K562 (cell line): ENCODE data around the gene UBE2O. TPM values are rescaled to one million over a fixed set of nuclear protein-coding genes. Genes with fewer than 3 reads are reported as not detected.
A peak's percentile ranks its signal among the peaks of the same experiment; 100 is the strongest.

Experiments used
- ATAC-seq: fragments of 200-7000 bp; cut with Tn5 transposase; 3 replicates; pipeline ENCODE4 v1.9.1; 2020; ENCODE audit warnings: moderate library complexity
- BruUV-seq: library from RNA; stranded (reverse); fragments of 400-500 nt; replicated peaks from 2 replicates; lab custom pipeline; 2021; lab: Mats Ljungman, UMichigan
- CTCF ChIA-PET: fragments of 300-600 bp; formaldehyde crosslinking; extraction: SDS; loops from one replicate; lab custom pipeline; 2021; ENCODE audit warnings: low intra/inter-chr PET ratio; lab: Yijun Ruan, JAX
- POLR2A ChIA-PET: fragments of 300-600, 350-650 bp; sonication (Branson Sonifier 250); formaldehyde crosslinking; extraction: SDS; loops from one replicate; lab custom pipeline; 2021; ENCODE audit warnings: antibody characterized with exemption, inconsistent platforms; lab: Yijun Ruan, JAX
- DNase-seq, 4 experiments: peaks; one replicate each; pipeline versions ENCODE4 v3.0.0 to v3.0.0-alpha.2; 2011 to 2018; ENCODE audit warnings: low spot score in 3 of 4, mixed read lengths in 3 of 4; ENCODE audit errors: extremely low read depth in 1 of 4
- FAIRE-seq: peaks from 2 replicates; lab custom pipeline; 2011; peaks lifted over from hg19 to GRCh38; lab: Jason Lieb, UNC
- H2AFZ ChIP-seq: 2 replicates; pipeline ENCODE4 v1.6.0; 2011; ENCODE audit warnings: low read depth, low read length, control low read depth, inconsistent platforms
- H3K27ac ChIP-seq: fragments of 200-600 bp; 3 replicates; pipeline ENCODE4 v1.8.0; 2011; ENCODE audit warnings: low read depth, mild to moderate bottlenecking, control low read depth, inconsistent platforms, low read length, moderate library complexity, mixed read lengths; ENCODE audit errors: extremely low read depth
- H3K27me3 ChIP-seq, 2 experiments: fragments of 300-600 bp in 1 of 2; 2 replicates in 1 of 2; 3 replicates in 1 of 2; pipeline versions ENCODE4 v1.6.0 to v1.8.0; 2011; ENCODE audit warnings: inconsistent platforms in 2 of 2, low read length in 2 of 2, mild to moderate bottlenecking in 1 of 2, mixed read lengths in 1 of 2, moderate library complexity in 1 of 2; ENCODE audit not compliant: control insufficient read depth in 2 of 2, insufficient read depth in 2 of 2
- H3K36me3 ChIP-seq: fragments of 300-600 bp; 3 replicates; pipeline ENCODE4 v1.8.0; 2011; ENCODE audit warnings: mild to moderate bottlenecking, low read length, inconsistent platforms; ENCODE audit not compliant: control insufficient read depth, insufficient read depth
- H3K4me1 ChIP-seq, 2 experiments: fragments of 200-600 bp in 1 of 2; replicated peaks in 1 of 2; 2 replicates in 1 of 2; 3 replicates in 1 of 2; pipeline versions ENCODE4 v1.5.1 to v1.8.0; 2011; ENCODE audit warnings: inconsistent platforms in 2 of 2, low read length in 2 of 2, mild to moderate bottlenecking in 1 of 2, mixed read lengths in 1 of 2, moderate library complexity in 1 of 2; ENCODE audit not compliant: control insufficient read depth in 2 of 2, insufficient read depth in 2 of 2
- H3K4me2 ChIP-seq: 2 replicates; pipeline ENCODE4 v1.6.1; 2011; ENCODE audit warnings: low read length, control low read depth, inconsistent platforms, mixed read lengths; ENCODE audit not compliant: insufficient read depth
- H3K4me3 ChIP-seq: fragments of 200-600 bp; sonication (generic), shearing (Covaris generic); 2 replicates; pipeline ENCODE4 v1.5.1; 2016; ENCODE audit warnings: control low read depth, inconsistent platforms
- H3K79me2 ChIP-seq: fragments of 200-600 bp; 3 replicates; pipeline ENCODE4 v1.8.0; 2011; ENCODE audit warnings: low read length, inconsistent platforms; ENCODE audit not compliant: control insufficient read depth, insufficient read depth
- H3K9ac ChIP-seq, 2 experiments: 2 replicates each; pipeline versions ENCODE4 v1.6.0 to v1.6.1; 2011; ENCODE audit warnings: low read depth in 2 of 2, low read length in 2 of 2, control low read depth in 1 of 2, inconsistent platforms in 1 of 2, mild to moderate bottlenecking in 1 of 2, mixed read lengths in 1 of 2; ENCODE audit not compliant: insufficient read depth in 1 of 2
- H3K9me1 ChIP-seq: one replicate; pipeline ENCODE4 v1.6.0; 2011; ENCODE audit warnings: inconsistent platforms, mild to moderate bottlenecking, low read length, moderate library complexity; ENCODE audit not compliant: control insufficient read depth, insufficient read depth
- H3K9me3 ChIP-seq: replicated peaks from 2 replicates; pipeline ENCODE4 v1.5.1; 2011; ENCODE audit warnings: low read depth, low read length, inconsistent platforms; ENCODE audit not compliant: control insufficient read depth, insufficient read depth
- H4K20me1 ChIP-seq: replicated peaks from 2 replicates; pipeline ENCODE4 v1.6.1; 2011; ENCODE audit warnings: low read length, inconsistent platforms, mixed read lengths; ENCODE audit not compliant: control insufficient read depth, insufficient read depth
- C11orf30 ChIP-seq: fragments of 450-650 bp; IDR thresholded peaks from 2 replicates; pipeline ENCODE4 v1.6.1; 2016; ENCODE audit warnings: low read depth, mild to moderate bottlenecking
- CEBPZ ChIP-seq: fragments of 150-350 bp; IDR thresholded peaks from 2 replicates; pipeline ENCODE4 v1.6.1; 2014; ENCODE audit warnings: low read depth, mild to moderate bottlenecking, low read length, borderline replicate concordance
- KDM1A ChIP-seq, 2 experiments: fragments of 450-650 bp; IDR thresholded peaks; 2 replicates each; pipeline ENCODE4 v1.6.1; 2016; ENCODE audit warnings: mild to moderate bottlenecking in 2 of 2
- MAFK ChIP-seq: IDR thresholded peaks from 2 replicates; pipeline ENCODE4 v1.6.1; 2011; ENCODE audit warnings: low read length, improper control_type of control experiment
- MEIS2 ChIP-seq: fragments of 450-650 bp; IDR thresholded peaks from 2 replicates; pipeline ENCODE4 v1.6.1; 2014; ENCODE audit warnings: mild to moderate bottlenecking; ENCODE audit not compliant: partially characterized antibody
- RFX5 ChIP-seq: IDR thresholded peaks from 2 replicates; pipeline ENCODE4 v1.6.1; 2011; ENCODE audit warnings: low read depth, mild to moderate bottlenecking, improper control_type of control experiment, low read length
- SIN3A ChIP-seq, 2 experiments: fragments of 150-350 bp in 1 of 2; IDR thresholded peaks; 2 replicates each; pipeline ENCODE4 v1.6.1; 2011 to 2016; ENCODE audit warnings: borderline replicate concordance in 2 of 2, low read depth in 2 of 2, low read length in 2 of 2, mild to moderate bottlenecking in 2 of 2, moderate library complexity in 2 of 2; ENCODE audit not compliant: control insufficient read depth in 1 of 2
- ZNF212 ChIP-seq: fragments of 450-650 bp; formaldehyde crosslinking; IDR thresholded peaks from 2 replicates; pipeline ENCODE4 v1.4.0; 2020; ENCODE audit warnings: mild to moderate bottlenecking
- ZNF512 ChIP-seq: IDR thresholded peaks from 2 replicates; pipeline ENCODE4 v1.6.1; 2016; ENCODE audit warnings: missing genetic modification characterization, missing compliant biosample characterization
- ZNF551 ChIP-seq: fragments of 250-450 bp; sonication (Bioruptor Pico); IDR thresholded peaks from 2 replicates; pipeline ENCODE4 v1.5.0; 2021; ENCODE audit warnings: mild to moderate bottlenecking, moderate library complexity
- WGBS: fragments of 100-300 bp; shearing (Covaris generic); methylation state at CpG from one replicate; pipeline ENCODE4 v1.1.6; 2016; ENCODE audit warnings: low coverage, mixed read lengths; ENCODE audit not compliant: insufficient coverage; ENCODE audit errors: missing lambda C conversion rate; 5-methylcytosine and 5-hydroxymethylcytosine counted together
- in situ Hi-C: fragments of 300-500 bp; cut with MboI; formaldehyde crosslinking; loops from 4 replicates; pipeline ENCODE4 v1.15.0; 2018; ENCODE audit warnings: inconsistent platforms, mixed read lengths
- intact Hi-C: fragments of 100-400 bp; cut with micrococcal nuclease; formaldehyde crosslinking; loops from 2 replicates; pipeline ENCODE4 v1.14.2; 2022
- polyA plus RNA-seq, 8 experiments: library from polyadenylated mRNA; depleted of rRNA in 4 of 8; stranded (reverse) in 5 of 8; unstranded in 3 of 8; fragments of >200 nt; fragmentation: Nextera tagmentation in 2 of 8; fragmentation: Illumina TruSeq in 1 of 8; extraction: Ambion mirVana in 2 of 8; extraction: Trizol in 1 of 8; gene quantifications; 2 replicates each; pipeline versions ENCODE4 v1.2.1 to v1.2.3, GENCODE V29; 2011 to 2014; ENCODE audit warnings: inconsistent platforms in 1 of 8, missing spikeins in 1 of 8
- total RNA-seq, 7 experiments: library from RNA; depleted of rRNA in 6 of 7; stranded (reverse); fragments of >200 nt in 6 of 7; fragmentation: Illumina TruSeq in 2 of 7; extraction: Trizol in 2 of 7; gene quantifications; 2 replicates each; pipeline versions ENCODE4 v1.2.1 to v1.2.3, GENCODE V29; 2011 to 2021; ENCODE audit warnings: low replicate concordance in 1 of 7

Gene UBE2O
- total and polyA plus RNA-seq, 9 of the 15 experiments (the other 6 are each of a cell fraction or from before 2014, with no cell fraction given) = 1.6 to 39.7 (median 13.3) TPM

- FAIRE-seq = no peak
- no peak overlapping the region for H3K27ac ChIP-seq
- peaks cover 64% of the 10 kb centered on the region for H3K79me2 ChIP-seq
- no peak for DNase-seq
- H3K9ac ChIP-seq = no peak overlapping the region
- in situ Hi-C loops = no loop called here
- ATAC-seq = no peak
- H3K4me1 ChIP-seq = peaks cover 0 to under 1% of the 10 kb centered on the region in 2 experiments; a peak in 2 of 5 replicates
- no peaks in the 10 kb centered on the region for H3K9me3 ChIP-seq
- no peak overlapping the region for H2AFZ ChIP-seq
- WGBS = 85% methylated on average over 9 of the region's 9 CpGs
- H3K36me3 ChIP-seq = peaks cover 5% of the 10 kb centered on the region; the same call in 2 of the 3 replicates
- TF ChIP-seq MAFK (no peak), C11orf30 (no peak), ZNF551 (CRISPR knock-in tag) (no peak), SIN3A (IDR thresholded peaks at IDR 0.05; ENCODE audit: borderline replicate concordance in 2 of 2, control insufficient read depth in 1 of 2, low read depth in 2 of 2, low read length in 2 of 2) (no peak)
- peaks cover 16% of the 10 kb centered on the region; the same call in 1 of the 2 replicates for H4K20me1 ChIP-seq
- no TSS peak for BruUV-seq
- H3K4me2 ChIP-seq = no peak overlapping the region
- no peaks in the 10 kb centered on the region for H3K9me1 ChIP-seq
- no peaks in the 10 kb centered on the region for H3K27me3 ChIP-seq
- H3K4me3 ChIP-seq = no peak overlapping the region
- intact Hi-C loops = no loop called here
- ChIA-PET POLR2A (no interaction called here), CTCF (no interaction called here)
Measured at GRCh38 chr17:76433693-76434092, 19.3 kb downstream of the UBE2O start.

GRCh38 chr17:76432712-76433336, 20.1 kb downstream of the UBE2O start:
- 0 out of 3 replicates have a peak, but pooled peaks have one; percentile 59 for ATAC-seq
- no peak overlapping the region for H3K9ac ChIP-seq
- no peak overlapping the region for H3K4me2 ChIP-seq
- peak; percentile 74 for FAIRE-seq
- no peaks in the 10 kb centered on the region for H3K9me1 ChIP-seq
- H2AFZ ChIP-seq = no peak overlapping the region
- CTCF ChIA-PET = no interaction called here
- no TSS peak for BruUV-seq
- intact Hi-C loops = no loop called here
- POLR2A ChIA-PET = no interaction called here
- no peaks in the 10 kb centered on the region for H3K27me3 ChIP-seq
- in situ Hi-C loops = no loop called here
- peaks cover 4% of the 10 kb centered on the region; the same call in 2 of the 3 replicates for H3K36me3 ChIP-seq
- no peak overlapping the region for H3K4me3 ChIP-seq
- WGBS = 65% methylated on average over 3 of the region's 3 CpGs
- no peaks in the 10 kb centered on the region for H3K9me3 ChIP-seq
- H3K79me2 ChIP-seq = peaks cover 59% of the 10 kb centered on the region
- no peaks in the 10 kb centered on the region; a peak in 2 of 5 replicates for H3K4me1 ChIP-seq
- no peak overlapping the region for H3K27ac ChIP-seq
- H4K20me1 ChIP-seq = peaks cover 16% of the 10 kb centered on the region; the same call in 1 of the 2 replicates
- DNase-seq = no peak
- TF ChIP-seq ZNF212 (CRISPR knock-in tag) = no peak
- TF ChIP-seq CEBPZ = no peak
- 0 out of 4 replicates have a peak, but pooled peaks of 1 of the 2 experiments have one; percentile 10 for TF ChIP-seq KDM1A (IDR thresholded peaks at IDR 0.05)
- TF ChIP-seq RFX5 = peak; percentile 78; the same call in 1 of the 2 replicates
- peak; percentile 41 for TF ChIP-seq MEIS2
- no peak for TF ChIP-seq ZNF512 (tag)
